Panc1 (cell line): Measurements from ENCODE around the gene TRPM5. TPM values are rescaled to one million over a fixed set of nuclear protein-coding genes. Genes with fewer than 3 reads are reported as not detected.

ENCODE experiments used
- ATAC-seq: fragments of 200-7000 bp; cut with Tn5 transposase; 2 replicates; pipeline ENCODE4 v1.9.1; 2020; ENCODE audit warnings: mild to moderate bottlenecking, moderate library complexity
- BruUV-seq: library from RNA; stranded (reverse); fragments of 400-500 nt; replicated peaks from 2 replicates; lab custom pipeline; 2021; lab: Mats Ljungman, UMichigan
- CTCF ChIA-PET: fragments of 300-600 bp; sonication (Branson Sonifier 250); formaldehyde crosslinking; loops from one replicate; lab custom pipeline; 2022; ENCODE audit warnings: antibody characterized with exemption; lab: Charles Lee
- POLR2A ChIA-PET: fragments of 300-600 bp; sonication (Branson Sonifier 250); formaldehyde crosslinking; loops from one replicate; lab custom pipeline; 2022; ENCODE audit warnings: antibody characterized with exemption; lab: Charles Lee
- DNase-seq: peaks from one replicate; pipeline ENCODE4 v3.0.0-alpha.2; 2010; ENCODE audit warnings: low read depth, low spot score
- H3K27ac ChIP-seq: 2 replicates; pipeline ENCODE4 v1.5.1; 2011; ENCODE audit warnings: mild to moderate bottlenecking, low read length, inconsistent platforms
- H3K27me3 ChIP-seq: fragments of 200-500 bp; sonication (Bioruptor generic); 2 replicates; pipeline ENCODE4 v1.6.0; 2014; ENCODE audit warnings: low read length, inconsistent platforms; ENCODE audit not compliant: control insufficient read depth, insufficient read depth
- H3K36me3 ChIP-seq: fragments of 200-500 bp; sonication (Bioruptor generic); 2 replicates; pipeline ENCODE4 v1.5.1; 2014; ENCODE audit warnings: inconsistent platforms, mild to moderate bottlenecking, low read length, moderate library complexity; ENCODE audit not compliant: control insufficient read depth, insufficient read depth
- H3K4me1 ChIP-seq: 2 replicates; pipeline ENCODE4 v1.5.1; 2011; ENCODE audit warnings: inconsistent platforms, mild to moderate bottlenecking, low read length, moderate library complexity; ENCODE audit not compliant: control insufficient read depth, insufficient read depth
- H3K4me3 ChIP-seq, 2 experiments: 2 replicates each; pipeline ENCODE4 v1.5.1; 2011 to 2012; ENCODE audit warnings: low read depth in 2 of 2, low read length in 2 of 2, mild to moderate bottlenecking in 2 of 2, inconsistent platforms in 1 of 2, moderate library complexity in 1 of 2
- H3K9me3 ChIP-seq: fragments of 200-500 bp; sonication (Bioruptor generic); 2 replicates; pipeline ENCODE4 v1.5.1; 2014; ENCODE audit warnings: low read depth, mild to moderate bottlenecking, inconsistent platforms, low read length, moderate library complexity; ENCODE audit not compliant: control insufficient read depth, insufficient read depth
- POLR2AphosphoS5 ChIP-seq: IDR thresholded peaks from 2 replicates; pipeline ENCODE4 v1.6.1; 2012; ENCODE audit warnings: mild to moderate bottlenecking, low read depth, low read length, moderate library complexity
- SIN3A ChIP-seq: IDR thresholded peaks from 2 replicates; pipeline ENCODE4 v1.6.1; 2012; ENCODE audit warnings: low read depth, mild to moderate bottlenecking, low read length, moderate library complexity, borderline replicate concordance; ENCODE audit not compliant: insufficient read depth
- TCF7L2 ChIP-seq: IDR thresholded peaks from 2 replicates; pipeline ENCODE4 v1.6.1; 2011; ENCODE audit warnings: mild to moderate bottlenecking, low read depth, low read length, inconsistent platforms
- in situ Hi-C: cut with HindIII; loops from 2 replicates; pipeline ENCODE4 v1.10.0; 2016; ENCODE audit warnings: low sequenced_read_pairs, low pct_unique_long_range_greater_than_20kb
- intact Hi-C: fragments of 100-400 bp; cut with micrococcal nuclease; formaldehyde crosslinking; loops from one replicate; pipeline ENCODE4 v1.10.0; 2022; ENCODE audit not compliant: unreplicated experiment
- total RNA-seq: library from RNA; stranded (reverse); gene quantifications from one replicate; pipeline ENCODE4 v1.2.1, GENCODE V29; 2021; ENCODE audit not compliant: unreplicated experiment
- TF ChIP-seq, protein P1 (sequence below), 2 experiments: IDR thresholded peaks; 2 replicates each; pipeline ENCODE4 v1.6.1; 2011 to 2012; ENCODE audit warnings: low read depth in 2 of 2, control low read depth in 1 of 2, low read length in 1 of 2, mild to moderate bottlenecking in 1 of 2, moderate library complexity in 1 of 2; ENCODE audit not compliant: insufficient read depth in 1 of 2
- TF ChIP-seq, protein P2 (sequence below): fragments of 450-650 bp; IDR thresholded peaks from 2 replicates; pipeline ENCODE4 v1.5.1; 2017; ENCODE audit warnings: mild to moderate bottlenecking

TRPM5 gene
- total RNA-seq, 1 experiment from 2014 or later = 0.08 TPM

DNA sequence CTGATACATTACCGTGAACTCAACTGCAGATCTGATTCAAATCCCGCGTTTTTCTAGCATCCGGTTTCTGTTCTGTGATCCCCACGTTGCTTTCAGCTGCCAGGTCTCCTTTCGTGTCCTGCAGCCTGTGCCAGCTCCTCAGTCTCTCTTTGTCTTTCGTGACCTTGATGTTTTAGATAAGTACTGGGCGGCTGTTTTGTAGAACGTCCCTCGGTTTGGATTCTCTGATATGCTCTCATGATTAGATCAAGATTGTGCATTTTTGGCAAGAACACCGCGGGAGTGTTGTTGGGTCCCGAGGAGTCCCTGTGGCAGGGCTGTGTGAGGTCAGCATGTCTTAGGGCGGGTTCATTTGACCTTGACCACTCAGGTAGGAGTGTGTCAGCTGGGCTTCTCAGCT, 39.1 kb upstream of the TRPM5 start:
- ChIA-PET POLR2A (no interaction called here), CTCF (no interaction called here)
- Histone ChIP-seq H3K4me3 (no peak overlapping the region), H3K27ac (no peak overlapping the region), H3K27me3 (peaks cover 28% of the 10 kb centered on the region), H3K4me1 (no peaks in the 10 kb centered on the region), H3K36me3 (no peaks in the 10 kb centered on the region), H3K9me3 (peaks cover 3% of the 10 kb centered on the region; the same call in 1 of the 2 replicates)
- DNase-seq (no peak), ATAC-seq (no peak)
- TF ChIP-seq POLR2AphosphoS5 = no peak
- TF ChIP-seq, protein P1, sequence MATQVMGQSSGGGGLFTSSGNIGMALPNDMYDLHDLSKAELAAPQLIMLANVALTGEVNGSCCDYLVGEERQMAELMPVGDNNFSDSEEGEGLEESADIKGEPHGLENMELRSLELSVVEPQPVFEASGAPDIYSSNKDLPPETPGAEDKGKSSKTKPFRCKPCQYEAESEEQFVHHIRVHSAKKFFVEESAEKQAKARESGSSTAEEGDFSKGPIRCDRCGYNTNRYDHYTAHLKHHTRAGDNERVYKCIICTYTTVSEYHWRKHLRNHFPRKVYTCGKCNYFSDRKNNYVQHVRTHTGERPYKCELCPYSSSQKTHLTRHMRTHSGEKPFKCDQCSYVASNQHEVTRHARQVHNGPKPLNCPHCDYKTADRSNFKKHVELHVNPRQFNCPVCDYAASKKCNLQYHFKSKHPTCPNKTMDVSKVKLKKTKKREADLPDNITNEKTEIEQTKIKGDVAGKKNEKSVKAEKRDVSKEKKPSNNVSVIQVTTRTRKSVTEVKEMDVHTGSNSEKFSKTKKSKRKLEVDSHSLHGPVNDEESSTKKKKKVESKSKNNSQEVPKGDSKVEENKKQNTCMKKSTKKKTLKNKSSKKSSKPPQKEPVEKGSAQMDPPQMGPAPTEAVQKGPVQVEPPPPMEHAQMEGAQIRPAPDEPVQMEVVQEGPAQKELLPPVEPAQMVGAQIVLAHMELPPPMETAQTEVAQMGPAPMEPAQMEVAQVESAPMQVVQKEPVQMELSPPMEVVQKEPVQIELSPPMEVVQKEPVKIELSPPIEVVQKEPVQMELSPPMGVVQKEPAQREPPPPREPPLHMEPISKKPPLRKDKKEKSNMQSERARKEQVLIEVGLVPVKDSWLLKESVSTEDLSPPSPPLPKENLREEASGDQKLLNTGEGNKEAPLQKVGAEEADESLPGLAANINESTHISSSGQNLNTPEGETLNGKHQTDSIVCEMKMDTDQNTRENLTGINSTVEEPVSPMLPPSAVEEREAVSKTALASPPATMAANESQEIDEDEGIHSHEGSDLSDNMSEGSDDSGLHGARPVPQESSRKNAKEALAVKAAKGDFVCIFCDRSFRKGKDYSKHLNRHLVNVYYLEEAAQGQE (IDR thresholded peaks at IDR 0.05; ENCODE audit: insufficient read depth in 1 of 2, low read depth in 2 of 2, low read length in 1 of 2) = no peak
- TF ChIP-seq SIN3A = no peak
- no peak for TF ChIP-seq TCF7L2
- TF ChIP-seq, protein P2, sequence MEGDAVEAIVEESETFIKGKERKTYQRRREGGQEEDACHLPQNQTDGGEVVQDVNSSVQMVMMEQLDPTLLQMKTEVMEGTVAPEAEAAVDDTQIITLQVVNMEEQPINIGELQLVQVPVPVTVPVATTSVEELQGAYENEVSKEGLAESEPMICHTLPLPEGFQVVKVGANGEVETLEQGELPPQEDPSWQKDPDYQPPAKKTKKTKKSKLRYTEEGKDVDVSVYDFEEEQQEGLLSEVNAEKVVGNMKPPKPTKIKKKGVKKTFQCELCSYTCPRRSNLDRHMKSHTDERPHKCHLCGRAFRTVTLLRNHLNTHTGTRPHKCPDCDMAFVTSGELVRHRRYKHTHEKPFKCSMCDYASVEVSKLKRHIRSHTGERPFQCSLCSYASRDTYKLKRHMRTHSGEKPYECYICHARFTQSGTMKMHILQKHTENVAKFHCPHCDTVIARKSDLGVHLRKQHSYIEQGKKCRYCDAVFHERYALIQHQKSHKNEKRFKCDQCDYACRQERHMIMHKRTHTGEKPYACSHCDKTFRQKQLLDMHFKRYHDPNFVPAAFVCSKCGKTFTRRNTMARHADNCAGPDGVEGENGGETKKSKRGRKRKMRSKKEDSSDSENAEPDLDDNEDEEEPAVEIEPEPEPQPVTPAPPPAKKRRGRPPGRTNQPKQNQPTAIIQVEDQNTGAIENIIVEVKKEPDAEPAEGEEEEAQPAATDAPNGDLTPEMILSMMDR = no peak
- no TSS peak for BruUV-seq
- intact Hi-C loops = no loop called here
- in situ Hi-C loops = no loop called here

DNA sequence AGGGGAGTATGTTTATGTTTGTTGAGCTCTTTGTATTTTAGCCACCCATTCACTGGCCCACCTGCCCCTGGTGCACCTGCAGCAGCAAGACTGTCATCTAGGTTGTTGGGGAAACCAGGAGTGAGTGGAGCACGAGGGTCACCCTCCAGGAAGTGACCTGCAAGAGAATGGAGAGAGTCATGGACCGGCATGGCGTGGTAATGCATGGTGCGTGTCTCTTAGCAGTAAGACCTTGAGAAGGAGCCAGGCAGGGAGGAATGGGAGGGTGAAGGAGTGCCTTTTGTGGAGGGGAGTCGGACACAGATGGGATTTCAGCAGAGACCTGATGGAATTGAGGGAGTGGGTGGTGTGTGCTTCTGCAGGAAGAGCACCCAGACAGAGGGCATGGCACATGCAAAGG, 38.4 kb upstream of the TRPM5 start:
- intact Hi-C loops = no loop called here
- TF ChIP-seq, protein P1 (IDR thresholded peaks at IDR 0.05; ENCODE audit: insufficient read depth in 1 of 2, low read depth in 2 of 2, low read length in 1 of 2) = no peak
- 0 out of 2 replicates have a peak, but pooled peaks have one; percentile 58 for ATAC-seq
- CTCF ChIA-PET = no interaction called here
- no peak overlapping the region for H3K27ac ChIP-seq
- no peaks in the 10 kb centered on the region for H3K36me3 ChIP-seq
- H3K4me3 ChIP-seq = no peak overlapping the region
- no peaks in the 10 kb centered on the region for H3K4me1 ChIP-seq
- in situ Hi-C loops = no loop called here
- no peaks in the 10 kb centered on the region for H3K9me3 ChIP-seq
- peaks cover 25% of the 10 kb centered on the region for H3K27me3 ChIP-seq
- no TSS peak for BruUV-seq
- POLR2A ChIA-PET = no interaction called here
- DNase-seq = no peak
